Coronary artery (tissue), 2 donors: ENCODE data around the gene LTK.

Experiments used
- DNase-seq: peaks from one replicate; pipeline ENCODE4 v3.0.0-alpha.2; 2017; ENCODE audit warnings: low spot score
- H3K27ac ChIP-seq, 2 donors: fragments of 200-600 bp; sonication (generic); one replicate each; pipeline ENCODE4 v1.5.1; 2016 to 2019
- H3K4me3 ChIP-seq: fragments of 200-600 bp; sonication (generic); 2 replicates; pipeline ENCODE4 v1.5.1; 2016; ENCODE audit warnings: mild to moderate bottlenecking, moderate library complexity
- CTCF ChIP-seq: fragments of 200-600 bp; sonication (generic); IDR thresholded peaks from one replicate; pipeline ENCODE4 v1.5.1; 2019; ENCODE audit warnings: antibody characterized with exemption

Gene LTK

DNA sequence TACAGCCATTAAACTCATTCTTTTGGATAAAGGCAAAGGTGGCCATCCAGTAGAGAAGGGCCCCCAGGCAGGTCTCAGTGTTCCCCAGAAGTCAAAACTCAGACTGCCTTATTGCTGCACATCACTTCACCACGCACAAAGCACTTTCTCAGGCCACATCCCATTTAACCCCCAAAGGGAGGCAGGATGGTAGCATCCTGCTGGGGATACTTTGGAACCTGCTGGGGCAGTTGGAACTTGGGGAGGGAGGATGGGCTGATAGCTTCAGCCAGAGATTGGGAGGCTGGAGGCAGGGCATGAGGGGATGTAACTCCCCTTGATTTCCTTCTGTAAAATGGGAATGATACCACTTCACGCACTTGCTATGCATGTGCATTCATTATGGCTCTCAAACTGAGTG, 15.0 kb downstream of the LTK start:
- Histone ChIP-seq H3K27ac (no peak overlapping the region), H3K4me3 (no peak overlapping the region)
- no peak for DNase-seq
- TF ChIP-seq CTCF, result no peak

GRCh38 chr15:41495736-41496599, 17.7 kb downstream of the LTK start:
- peak overlapping the region; percentile 78 for H3K4me3 ChIP-seq
- no peak overlapping the region for H3K27ac ChIP-seq
- no peak for TF ChIP-seq CTCF

GRCh38 chr15:41494922-41495735, 18.5 kb downstream of the LTK start:
- TF ChIP-seq CTCF, result no peak
- no peak overlapping the region for H3K27ac ChIP-seq
- no peak for DNase-seq
- H3K4me3 ChIP-seq, result peak overlapping the region; percentile 78

More at GRCh38 chr15:41495736-41496599, 17.7 kb downstream of the LTK start:
- DNase-seq, result no peak

- peak overlapping the region; percentile 78 for H3K4me3 ChIP-seq
- H3K27ac ChIP-seq, result no peak overlapping the region
- TF ChIP-seq CTCF, result no peak
- no peak for DNase-seq
Observed at GRCh38 chr15:41494190-41494921, 19.3 kb downstream of the LTK start.

- no peak overlapping the region for H3K27ac ChIP-seq
- DNase-seq, result no peak
- peak overlapping the region; percentile 78 for H3K4me3 ChIP-seq
- TF ChIP-seq CTCF, result no peak
Observed at GRCh38 chr15:41493902-41494189, 19.8 kb downstream of the LTK start.

DNA sequence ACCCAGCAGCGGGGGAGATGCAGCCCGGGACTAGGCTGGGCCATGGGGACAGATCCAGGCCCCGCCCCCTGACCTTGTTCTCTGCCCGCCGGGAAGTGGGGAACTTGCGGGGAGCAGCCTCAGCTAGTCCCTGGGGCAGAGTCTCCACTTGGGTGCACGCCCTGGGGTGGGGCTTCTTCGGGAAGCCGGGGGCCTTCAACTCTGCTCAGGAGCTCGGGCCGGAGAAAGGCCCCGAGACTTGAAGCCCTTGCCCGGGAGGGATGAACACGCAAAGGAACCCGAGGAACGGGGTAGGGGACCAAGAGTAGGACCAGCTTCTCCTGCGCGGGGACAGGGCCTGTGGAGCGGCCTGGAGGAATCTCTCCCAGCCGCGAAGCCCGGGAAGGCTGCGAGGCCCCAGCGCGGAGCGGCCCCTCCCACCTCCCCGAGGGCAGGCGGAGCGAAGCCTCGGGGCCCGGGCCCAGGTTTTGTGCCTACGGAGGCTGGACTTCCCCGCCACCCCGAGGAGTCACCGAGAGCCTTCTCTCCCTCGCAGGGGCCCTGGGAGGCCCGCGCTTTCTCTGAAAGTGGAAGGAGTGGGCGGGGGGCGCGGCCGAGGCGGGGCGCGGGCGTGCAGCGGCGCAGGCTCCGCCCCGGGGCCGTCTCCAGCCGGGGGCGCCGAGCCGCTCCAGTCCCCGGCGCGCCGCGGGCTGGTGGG, 20.3 kb downstream of the LTK start, which contains the start of gene ITPKA:
ITPKA (plus strand) TSS at position 670 of the 697 bp plus-strand sequence. CDS start 54 bp downstream, outside the sequence.
- DNase-seq, result no peak
- peak within 1 kb of the TSS; percentile 42 to 44 for H3K27ac ChIP-seq

More for the DNA sequence above, 20.3 kb downstream of the LTK start, which contains the start of gene ITPKA:
- TF ChIP-seq CTCF, result no peak
- peak within 1 kb of the TSS; percentile 78 for H3K4me3 ChIP-seq
